Measurements from ENCODE around the gene KNL1.

GRCh38 chr15:40563426-40563825, 30.6 kb upstream of the KNL1 start:
- TF ChIP-seq USF1 (IDR thresholded peaks at IDR 0.05) = no peak
- no peak for TF ChIP-seq TAF1 (IDR thresholded peaks at IDR 0.05; ENCODE audit: low read depth)
- no peak for TF ChIP-seq RAD21 (IDR thresholded peaks at IDR 0.05; ENCODE audit: low read depth)
- TF ChIP-seq REST (IDR thresholded peaks at IDR 0.05; ENCODE audit: low read depth) = no peak
- TF ChIP-seq CREB1 (IDR thresholded peaks at IDR 0.05; ENCODE audit: low read depth) = no peak
- no peak for TF ChIP-seq TEAD4 (IDR thresholded peaks at IDR 0.05)
- TF ChIP-seq MAX (IDR thresholded peaks at IDR 0.05) = no peak
- TF ChIP-seq EP300 (IDR thresholded peaks at IDR 0.05; ENCODE audit: borderline replicate concordance) = no peak
- TF ChIP-seq FOXM1 (IDR thresholded peaks at IDR 0.05; ENCODE audit: borderline replicate concordance, low read depth) = no peak
